GM23338 (cell line): ENCODE measurements around the gene GPC6. TPM values are rescaled to one million over a fixed set of nuclear protein-coding genes. Genes with fewer than 3 reads are reported as not detected.

Source experiments
- ATAC-seq: fragments of 200-7000 bp; cut with Tn5 transposase; 3 replicates; pipeline ENCODE4 v1.9.1; 2020
- DNase-seq: peaks from one replicate; pipeline ENCODE4 v3.0.0-alpha.2; 2015; ENCODE audit warnings: low spot score
- H2AFZ ChIP-seq: fragments of 200-600 bp; sonication (generic); 2 replicates; pipeline ENCODE4 v1.8.0; 2016; ENCODE audit warnings: antibody characterized with exemption, mild to moderate bottlenecking, moderate library complexity
- H3F3A ChIP-seq: fragments of 200-600 bp; sonication (generic); replicated peaks from 2 replicates; pipeline ENCODE4 v1.8.0; 2017; ENCODE audit warnings: antibody characterized with exemption, mixed run types, low read depth
- H3K27ac ChIP-seq: fragments of 200-600 bp; sonication (generic); 2 replicates; pipeline ENCODE4 v1.6.1; 2016; ENCODE audit warnings: low read depth
- H3K27me3 ChIP-seq: fragments of 200-600 bp; sonication (generic); 2 replicates; pipeline ENCODE4 v1.8.0; 2016; ENCODE audit warnings: mild to moderate bottlenecking, mixed run types, moderate library complexity; ENCODE audit not compliant: insufficient read depth
- H3K36me3 ChIP-seq: fragments of 200-600 bp; sonication (generic); 2 replicates; pipeline ENCODE4 v1.8.0; 2016; ENCODE audit warnings: mild to moderate bottlenecking; ENCODE audit not compliant: insufficient read depth
- H3K4me1 ChIP-seq: fragments of 200-600 bp; sonication (generic); 2 replicates; pipeline ENCODE4 v1.8.0; 2016; ENCODE audit warnings: mild to moderate bottlenecking, moderate library complexity; ENCODE audit not compliant: insufficient read depth
- H3K4me2 ChIP-seq: fragments of 200-600 bp; sonication (generic); 2 replicates; pipeline ENCODE4 v1.7.1; 2017; ENCODE audit warnings: mixed run types
- H3K4me3 ChIP-seq: fragments of 200-600 bp; sonication (generic); 2 replicates; pipeline ENCODE4 v1.6.1; 2016; ENCODE audit warnings: mixed run types
- H3K79me2 ChIP-seq: fragments of 200-600 bp; sonication (generic); replicated peaks from 2 replicates; pipeline ENCODE4 v1.8.0; 2017; ENCODE audit warnings: mild to moderate bottlenecking; ENCODE audit not compliant: insufficient read depth
- H3K9me2 ChIP-seq: fragments of 200-600 bp; sonication (generic); 2 replicates; pipeline ENCODE4 v1.8.0; 2017; ENCODE audit not compliant: insufficient read depth
- H4K20me1 ChIP-seq: fragments of 200-600 bp; sonication (generic); replicated peaks from 2 replicates; pipeline ENCODE4 v1.8.0; 2017; ENCODE audit warnings: mild to moderate bottlenecking; ENCODE audit not compliant: insufficient read depth
- H3K27ac Mint-ChIP-seq: 2 replicates; pipeline ENCODE4 v1.8.0; 2020; ENCODE audit warnings: inconsistent platforms, mild to moderate bottlenecking, moderate library complexity, mixed read lengths
- H3K27me3 Mint-ChIP-seq: 3 replicates; pipeline ENCODE4 v1.8.0; 2022; ENCODE audit warnings: low read depth, mild to moderate bottlenecking, moderate library complexity, mixed read lengths, inconsistent platforms; ENCODE audit not compliant: insufficient read depth, poor library complexity
- H3K36me3 Mint-ChIP-seq: 3 replicates; pipeline ENCODE4 v1.8.0; 2021; ENCODE audit warnings: low read depth, mild to moderate bottlenecking, inconsistent platforms, moderate library complexity, mixed read lengths
- H3K4me1 Mint-ChIP-seq: 3 replicates; pipeline ENCODE4 v1.8.0; 2020; ENCODE audit warnings: mild to moderate bottlenecking, inconsistent platforms, mixed read lengths
- H3K4me3 Mint-ChIP-seq: 3 replicates; pipeline ENCODE4 v1.8.0; 2021; ENCODE audit warnings: moderate library complexity, mild to moderate bottlenecking, inconsistent platforms, mixed read lengths
- H3K9me3 Mint-ChIP-seq: 3 replicates; pipeline ENCODE4 v1.8.0; 2020; ENCODE audit warnings: moderate library complexity, mild to moderate bottlenecking, inconsistent platforms, mixed read lengths
- CREB1 ChIP-seq: fragments of 250-450 bp; sonication (Bioruptor Pico); IDR thresholded peaks from 2 replicates; pipeline ENCODE4 v1.5.0; 2020; ENCODE audit warnings: low read depth, mild to moderate bottlenecking, moderate library complexity
- CTCF ChIP-seq, 2 experiments: fragments of 200-600 bp in 1 of 2; sonication (generic) in 1 of 2; conservative IDR thresholded peaks; 2 replicates each; pipeline versions ENCODE4 v1.5.1 to v1.6.1; 2016 to 2017; ENCODE audit warnings: antibody characterized with exemption in 2 of 2, low read depth in 2 of 2, mild to moderate bottlenecking in 2 of 2, moderate library complexity in 1 of 2
- ETS1 ChIP-seq: IDR thresholded peaks from 2 replicates; pipeline ENCODE4 v1.6.1; 2016; ENCODE audit warnings: antibody characterized with exemption
- EZH2 ChIP-seq: fragments of 200-600 bp; sonication (generic); IDR thresholded peaks from one replicate; pipeline ENCODE4 v1.8.0; 2017; ENCODE audit warnings: antibody characterized with exemption, mild to moderate bottlenecking, low read depth; ENCODE audit not compliant: unreplicated experiment
- EZH2phosphoT487 ChIP-seq: fragments of 200-600 bp; sonication (generic); IDR thresholded peaks from one replicate; pipeline ENCODE4 v1.8.1; 2018; ENCODE audit warnings: antibody characterized with exemption; ENCODE audit not compliant: unreplicated experiment
- JUNB ChIP-seq: IDR thresholded peaks from one replicate; pipeline ENCODE4 v1.6.1; 2016; ENCODE audit warnings: antibody characterized with exemption; ENCODE audit not compliant: unreplicated experiment
- NANOG ChIP-seq: IDR thresholded peaks from 2 replicates; pipeline ENCODE4 v1.6.1; 2016; ENCODE audit warnings: antibody characterized with exemption, borderline replicate concordance
- POLR2AphosphoS5 ChIP-seq: IDR thresholded peaks from 2 replicates; pipeline ENCODE4 v1.6.1; 2016; ENCODE audit warnings: antibody characterized with exemption, low read depth
- REST ChIP-seq: IDR thresholded peaks from one replicate; pipeline ENCODE4 v1.6.1; 2018; ENCODE audit warnings: antibody characterized with exemption; ENCODE audit not compliant: unreplicated experiment
- STAT1 ChIP-seq: IDR thresholded peaks from one replicate; pipeline ENCODE4 v1.6.1; 2016; ENCODE audit warnings: antibody characterized with exemption; ENCODE audit not compliant: unreplicated experiment
- ZNF114 ChIP-seq: fragments of 250-450 bp; sonication (Bioruptor Pico); IDR thresholded peaks from 2 replicates; pipeline ENCODE4 v1.5.0; 2020; ENCODE audit warnings: mild to moderate bottlenecking, moderate library complexity
- ZNF331 ChIP-seq: fragments of 250-450 bp; sonication (Bioruptor Pico); IDR thresholded peaks from 2 replicates; pipeline ENCODE4 v1.5.0; 2020; ENCODE audit warnings: low read depth, mild to moderate bottlenecking, moderate library complexity
- ZNF462 ChIP-seq: fragments of 250-450 bp; sonication (Bioruptor Pico); IDR thresholded peaks from 2 replicates; pipeline ENCODE4 v1.5.0; 2020; ENCODE audit warnings: mild to moderate bottlenecking, moderate library complexity
- polyA plus RNA-seq: library from polyadenylated mRNA; unstranded; fragments of >200 nt; fragmentation: Nextera tagmentation; extraction: Ambion mirVana; gene quantifications from 2 replicates; pipeline ENCODE4 v1.2.1, GENCODE V29; 2016
- total RNA-seq: library from RNA; depleted of rRNA; stranded (reverse); fragments of >200 nt; shearing (Covaris generic); gene quantifications from 2 replicates; pipeline ENCODE4 v1.2.3, GENCODE V29; 2014

GPC6 gene
- total and polyA plus RNA-seq, 2 experiments from 2014 or later: 6.4 to 28.6 TPM

- Histone ChIP-seq H2AFZ (no peak overlapping the region), H3F3A (no peaks in the 10 kb centered on the region), H3K9me2 (no peaks in the 10 kb centered on the region), H3K4me1 (no peaks in the 10 kb centered on the region), H3K27me3 (no peaks in the 10 kb centered on the region), H4K20me1 (no peaks in the 10 kb centered on the region), H3K27ac (no peak overlapping the region), H3K4me3 (no peak overlapping the region), H3K36me3 (no peaks in the 10 kb centered on the region), H3K79me2 (no peaks in the 10 kb centered on the region), H3K4me2 (no peak overlapping the region)
- no peak for TF ChIP-seq EZH2
- TF ChIP-seq ETS1: no peak
- TF ChIP-seq NANOG: no peak
- TF ChIP-seq CREB1 (CRISPR knock-in tag): no peak
- no peak for TF ChIP-seq ZNF331
- no peak for TF ChIP-seq POLR2AphosphoS5
- no peak for TF ChIP-seq CTCF (conservative IDR thresholded peaks at IDR 0.05; ENCODE audit: low read depth in 2 of 2)
- TF ChIP-seq REST: no peak
- TF ChIP-seq STAT1: no peak
- TF ChIP-seq ZNF114 (CRISPR knock-in tag): no peak
- TF ChIP-seq ZNF462 (CRISPR knock-in tag): no peak
- TF ChIP-seq JUNB: no peak
- no peak for TF ChIP-seq EZH2phosphoT487
- no peaks in the 10 kb centered on the region for H3K36me3 Mint-ChIP-seq
- no peak for ATAC-seq
- no peak overlapping the region for H3K27ac Mint-ChIP-seq
- no peak overlapping the region for H3K4me3 Mint-ChIP-seq
- DNase-seq: no peak
- no peaks in the 10 kb centered on the region for H3K4me1 Mint-ChIP-seq
- H3K9me3 Mint-ChIP-seq: no peaks in the 10 kb centered on the region
- H3K27me3 Mint-ChIP-seq: no peaks in the 10 kb centered on the region
Measured at GRCh38 chr13:94050039-94050438, 823.4 kb downstream of the GPC6 start.
